GM21717 (cell line): ENCODE data around the gene AUTS2.

ENCODE experiments used
- ATAC-seq: cut with Tn5 transposase; IDR thresholded peaks from one replicate; pipeline ENCODE4 v1.9.1; 2021; ENCODE audit warnings: mild to moderate bottlenecking, moderate library complexity; ENCODE audit not compliant: unreplicated experiment

The AUTS2 gene

GRCh38 chr7:69813637-69814240 lies 215.5 kb downstream of the AUTS2 start:
- no peak for ATAC-seq

- ATAC-seq: no peak
Observed at GRCh38 chr7:69814421-69814962, 216.2 kb downstream of the AUTS2 start.

GRCh38 chr7:69816501-69816900 lies 218.2 kb downstream of the AUTS2 start:
- no peak for ATAC-seq

- no peak for ATAC-seq
Observed at GRCh38 chr7:69817121-69817520, 218.8 kb downstream of the AUTS2 start.

- ATAC-seq: no peak
Observed at GRCh38 chr7:69817841-69818635, 219.8 kb downstream of the AUTS2 start.

- no peak for ATAC-seq
Observed at GRCh38 chr7:69818636-69819332, 220.5 kb downstream of the AUTS2 start.

GRCh38 chr7:69819333-69819705 lies 221.0 kb downstream of the AUTS2 start:
- ATAC-seq: no peak

- no peak for ATAC-seq
Observed at GRCh38 chr7:69820479-69821192, 222.4 kb downstream of the AUTS2 start.

GRCh38 chr7:69822386-69822785 lies 224.1 kb downstream of the AUTS2 start:
- no peak for ATAC-seq

- no peak for ATAC-seq
Observed at GRCh38 chr7:69823151-69823744, 225.0 kb downstream of the AUTS2 start.

GRCh38 chr7:69825113-69825972 lies 227.1 kb downstream of the AUTS2 start:
- ATAC-seq: no peak

- no peak for ATAC-seq
Observed at GRCh38 chr7:69826283-69826682, 228.0 kb downstream of the AUTS2 start.

GRCh38 chr7:69827140-69827539 lies 228.9 kb downstream of the AUTS2 start:
- ATAC-seq: no peak

GRCh38 chr7:69827558-69827957 lies 229.3 kb downstream of the AUTS2 start:
- no peak for ATAC-seq

GRCh38 chr7:69832356-69832755 lies 234.1 kb downstream of the AUTS2 start:
- ATAC-seq: no peak

- no peak for ATAC-seq
Observed at GRCh38 chr7:69833964-69834363, 235.7 kb downstream of the AUTS2 start.

GRCh38 chr7:69836702-69837101 lies 238.4 kb downstream of the AUTS2 start:
- no peak for ATAC-seq

- no peak for ATAC-seq
Observed at GRCh38 chr7:69837387-69838068, 239.3 kb downstream of the AUTS2 start.

GRCh38 chr7:69839782-69840181 lies 241.5 kb downstream of the AUTS2 start:
- peak; percentile 55 for ATAC-seq
